Measurements from ENCODE around the gene PRMT1. TPM values are rescaled to one million over a fixed set of nuclear protein-coding genes. Genes with fewer than 3 reads are reported as not detected.
"Not testable (repeated sequence)": the region's sequence is repeated elsewhere in the genome, so short reads cannot be mapped to it uniquely, and the experiment has no call there.

Gene PRMT1
- total RNA-seq, 4 donors from 2014 or later, result 45.6 to 116 (median 70.3) TPM

DNA sequence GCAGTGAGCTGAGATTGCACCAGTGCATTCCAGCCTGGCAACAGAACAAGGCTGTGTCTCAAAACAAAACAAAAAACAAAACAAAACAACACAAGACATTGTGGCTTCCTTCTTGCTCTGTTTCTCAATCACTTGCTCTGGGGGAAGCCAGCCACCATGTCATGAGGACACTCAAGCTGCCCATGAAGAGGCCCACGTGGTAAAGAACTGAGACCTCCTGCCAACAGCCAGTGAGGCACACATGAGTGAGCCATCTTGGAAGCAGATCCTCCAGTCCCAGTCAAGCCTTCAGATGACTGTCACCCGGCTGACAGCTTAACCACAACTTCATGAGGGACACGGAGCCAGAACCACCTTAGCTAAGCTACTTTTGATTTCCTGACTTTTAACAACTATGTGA, 39.1 kb downstream of the PRMT1 start:
- no peaks in the 10 kb centered on the region for H3K4me1 ChIP-seq
- DNase-seq, result no peak
- no peaks in the 10 kb centered on the region for H3K27me3 ChIP-seq
- H3K4me3 ChIP-seq, result no peak overlapping the region
- H3K36me3 ChIP-seq, result no peaks in the 10 kb centered on the region
- H3K9me3 ChIP-seq, result no peaks in the 10 kb centered on the region
- TF ChIP-seq CTCF (IDR thresholded peaks at IDR 0.05) (no peak), EP300 (IDR thresholded peaks at IDR 0.05; ENCODE audit: low read depth) (no peak), POLR2AphosphoS5 (IDR thresholded peaks at IDR 0.05) (no peak), POLR2A (IDR thresholded peaks at IDR 0.05) (no peak)
- in situ Hi-C loops (cut with MboI; ENCODE audit: low pct_ligation_motif_present in 1 of 4, low pct_unique_long_range_greater_than_20kb in 1 of 4, low sequenced_read_pairs in 3 of 4) (no loop called here), intact Hi-C loops (cut with DNase I; ENCODE audit: low total_unique reads) (no loop called here)
- WGBS, 2 donors (ENCODE audit: low coverage in 1 of 2), result 65 to 69% methylated on average over 3 of the region's 3 CpGs
- no peak overlapping the region for H3K27ac ChIP-seq

GRCh38 chr19:49718511-49718910, 41.4 kb downstream of the PRMT1 start:
- no peak for DNase-seq
- Histone ChIP-seq H3K27me3 (no peaks in the 10 kb centered on the region), H3K4me3 (no peak overlapping the region), H3K9me3 (no peaks in the 10 kb centered on the region), H3K4me1 (no peaks in the 10 kb centered on the region), H3K27ac (no peak overlapping the region), H3K36me3 (no peaks in the 10 kb centered on the region)
- intact Hi-C loops (cut with DNase I; ENCODE audit: low total_unique reads), result no loop called here
- TF ChIP-seq EP300 (IDR thresholded peaks at IDR 0.05; ENCODE audit: low read depth) (no peak), CTCF (IDR thresholded peaks at IDR 0.05) (no peak), POLR2AphosphoS5 (IDR thresholded peaks at IDR 0.05) (no peak), POLR2A (IDR thresholded peaks at IDR 0.05) (no peak)
- in situ Hi-C loops (cut with MboI; ENCODE audit: low pct_ligation_motif_present in 1 of 4, low pct_unique_long_range_greater_than_20kb in 1 of 4, low sequenced_read_pairs in 3 of 4), result no loop called here
- 80 to 83% methylated on average over 1 to 8 of the region's 8 CpGs for WGBS, 2 donors (ENCODE audit: low coverage in 1 of 2)

- intact Hi-C loops (cut with DNase I; ENCODE audit: low total_unique reads) (no loop called here), in situ Hi-C loops (cut with MboI; ENCODE audit: low pct_ligation_motif_present in 1 of 4, low pct_unique_long_range_greater_than_20kb in 1 of 4, low sequenced_read_pairs in 3 of 4) (no loop called here)
- Histone ChIP-seq H3K36me3 (no peaks in the 10 kb centered on the region), H3K27me3 (no peaks in the 10 kb centered on the region), H3K27ac (no peak overlapping the region), H3K9me3 (no peaks in the 10 kb centered on the region), H3K4me3 (no peak overlapping the region), H3K4me1 (no peaks in the 10 kb centered on the region)
- no peak for TF ChIP-seq POLR2A (IDR thresholded peaks at IDR 0.05)
- TF ChIP-seq POLR2AphosphoS5 (IDR thresholded peaks at IDR 0.05), result no peak
- no peak for TF ChIP-seq EP300 (IDR thresholded peaks at IDR 0.05; ENCODE audit: low read depth)
- no peak for TF ChIP-seq CTCF (IDR thresholded peaks at IDR 0.05)
- WGBS, 2 donors (ENCODE audit: low coverage in 1 of 2), result 55 to 69% methylated on average over 2 to 6 of the region's 6 CpGs
- no peak for DNase-seq
Measured at GRCh38 chr19:49718991-49719390, 41.9 kb downstream of the PRMT1 start.

- H3K36me3 ChIP-seq; intact Hi-C loops (cut with DNase I; ENCODE audit: low total_unique reads); H3K4me1 ChIP-seq; H3K27me3 ChIP-seq; H3K27ac ChIP-seq; H3K9me3 ChIP-seq; DNase-seq; in situ Hi-C loops (cut with MboI; ENCODE audit: low pct_ligation_motif_present in 1 of 4, low pct_unique_long_range_greater_than_20kb in 1 of 4, low sequenced_read_pairs in 3 of 4); H3K4me3 ChIP-seq: not testable (repeated sequence)
- WGBS, 2 donors (ENCODE audit: low coverage in 1 of 2), result 77% methylated on average over 22 of the region's 22 CpGs; no CpG with 5 or more reads in 1 of the 2 donors
Measured at GRCh38 chr19:49719420-49719819, 42.3 kb downstream of the PRMT1 start.

Measured in transverse colon (tissue), 4 donors.